GM12864 (cell line): ENCODE data around the gene BMP8B.
"Not testable (repeated sequence)": the region's sequence is repeated elsewhere in the genome, so short reads cannot be mapped to it uniquely, and the experiment has no call there.

Experiments
- DNase-seq: peaks from one replicate; pipeline ENCODE4 v3.0.0-alpha.2; 2011; ENCODE audit warnings: low read depth
- H3K4me3 ChIP-seq: 2 replicates; pipeline ENCODE4 v1.5.1; 2011; ENCODE audit warnings: mild to moderate bottlenecking, low read depth, low read length, control low read depth
- CTCF ChIP-seq: IDR thresholded peaks from 2 replicates; pipeline ENCODE4 v1.5.1; 2011; ENCODE audit warnings: low read depth, mild to moderate bottlenecking, moderate library complexity, low read length, control low read depth, inconsistent platforms; ENCODE audit errors: missing control alignments

BMP8B gene

GRCh38 chr1:39782103-39782502 is 6.6 kb downstream of the BMP8B start:
- TF ChIP-seq CTCF = no peak
- DNase-seq = no peak
- no peak overlapping the region for H3K4me3 ChIP-seq

- H3K4me3 ChIP-seq = no peak overlapping the region
- no peak for TF ChIP-seq CTCF
- no peak for DNase-seq
Measured at GRCh38 chr1:39781349-39781715, 7.3 kb downstream of the BMP8B start.

DNA sequence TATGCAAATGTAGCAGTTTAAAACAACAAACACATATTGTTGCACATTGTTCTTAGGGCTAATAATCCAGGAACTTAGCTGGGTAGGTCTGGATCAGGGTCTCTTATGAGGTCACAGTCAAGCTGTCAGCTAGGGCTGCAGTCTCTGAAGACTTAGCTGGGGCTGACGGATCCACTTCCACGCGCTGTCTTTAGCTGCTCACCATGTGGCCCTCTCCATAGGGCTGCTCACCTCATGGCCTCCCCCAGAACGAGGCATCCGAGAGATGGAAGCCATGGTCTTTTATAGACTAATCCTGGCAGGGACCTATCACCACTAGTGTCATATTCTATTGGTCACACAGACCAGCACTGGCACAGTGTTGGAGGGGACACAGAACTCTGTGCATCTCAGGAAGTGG is 8.8 kb downstream of the BMP8B start:
- no peak for TF ChIP-seq CTCF
- H3K4me3 ChIP-seq = no peak overlapping the region
- no peak for DNase-seq

GRCh38 chr1:39779137-39779536 is 9.5 kb downstream of the BMP8B start:
- no peak for DNase-seq
- no peak for TF ChIP-seq CTCF
- H3K4me3 ChIP-seq = no peak overlapping the region

GRCh38 chr1:39778463-39779099 is 10.1 kb downstream of the BMP8B start:
- not testable (repeated sequence) for DNase-seq

GRCh38 chr1:39777896-39778295 is 10.8 kb downstream of the BMP8B start:
- H3K4me3 ChIP-seq, DNase-seq: not testable (repeated sequence)

More at GRCh38 chr1:39778463-39779099, 10.1 kb downstream of the BMP8B start:
- not testable (repeated sequence) for H3K4me3 ChIP-seq

DNA sequence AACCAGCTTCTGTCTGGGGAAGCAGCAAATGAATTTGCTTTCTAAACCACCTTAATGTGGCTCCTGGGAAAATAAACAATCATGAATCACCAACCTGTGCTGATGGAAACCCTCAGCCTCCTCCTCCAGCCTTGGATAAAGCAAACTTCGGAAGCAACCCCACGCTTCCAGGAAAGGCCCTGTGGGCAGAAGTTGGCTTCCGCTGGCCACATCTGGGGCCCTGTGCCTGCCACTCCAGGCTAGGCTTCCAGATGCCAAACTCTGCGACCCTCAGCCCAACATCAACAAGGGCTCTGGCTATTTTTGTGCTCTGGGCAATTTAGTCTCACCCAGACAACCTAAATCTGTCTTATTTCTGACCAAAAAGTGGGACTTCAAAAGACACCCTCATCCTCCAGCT is 11.4 kb downstream of the BMP8B start:
- H3K4me3 ChIP-seq = no peak overlapping the region
- no peak for TF ChIP-seq CTCF
- DNase-seq = no peak

DNA sequence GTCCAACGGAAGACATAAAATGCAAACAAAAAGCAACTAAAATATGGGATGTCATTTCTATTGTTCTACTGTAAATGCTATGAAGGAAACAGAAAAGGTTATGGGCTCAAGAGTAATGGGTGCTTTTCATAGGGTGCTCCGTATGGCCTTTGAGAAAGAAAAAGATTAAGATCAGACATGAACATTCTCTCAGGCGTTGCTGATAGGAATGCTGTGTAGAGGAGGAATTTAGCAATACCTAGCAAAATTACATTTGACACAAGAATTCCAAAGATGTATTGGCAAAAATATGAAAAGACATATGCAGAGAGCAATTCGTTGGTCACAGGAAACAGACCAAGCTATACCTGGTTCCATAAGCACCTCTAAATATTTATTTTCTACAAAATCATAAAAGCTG is 11.8 kb downstream of the BMP8B start:
- DNase-seq = no peak
- H3K4me3 ChIP-seq = no peak overlapping the region
- no peak for TF ChIP-seq CTCF
